GM06990 (cell line): ENCODE measurements around the gene ZFAND3.

Experiments used
- DNase-seq: peaks from one replicate; pipeline ENCODE4 v3.0.0-alpha.2; 2011; ENCODE audit not compliant: insufficient read length; ENCODE audit errors: extremely low read depth
- H3K27me3 ChIP-seq: replicated peaks from 2 replicates; pipeline ENCODE4 v1.6.0; 2011; ENCODE audit warnings: low read length; ENCODE audit not compliant: control insufficient read depth, insufficient read depth
- H3K36me3 ChIP-seq: 2 replicates; pipeline ENCODE4 v1.5.1; 2011; ENCODE audit warnings: low read length; ENCODE audit not compliant: control insufficient read depth, insufficient read depth
- H3K4me3 ChIP-seq: replicated peaks from 2 replicates; pipeline ENCODE4 v1.5.1; 2011; ENCODE audit warnings: low read depth, mild to moderate bottlenecking, control low read depth, low read length
- TF ChIP-seq, protein P1 (sequence below): IDR thresholded peaks from 2 replicates; pipeline ENCODE4 v1.5.1; 2011; ENCODE audit warnings: low read length, control low read depth, mild to moderate bottlenecking, inconsistent platforms; ENCODE audit not compliant: insufficient read depth, poor library complexity, severe bottlenecking

ZFAND3 gene

DNA sequence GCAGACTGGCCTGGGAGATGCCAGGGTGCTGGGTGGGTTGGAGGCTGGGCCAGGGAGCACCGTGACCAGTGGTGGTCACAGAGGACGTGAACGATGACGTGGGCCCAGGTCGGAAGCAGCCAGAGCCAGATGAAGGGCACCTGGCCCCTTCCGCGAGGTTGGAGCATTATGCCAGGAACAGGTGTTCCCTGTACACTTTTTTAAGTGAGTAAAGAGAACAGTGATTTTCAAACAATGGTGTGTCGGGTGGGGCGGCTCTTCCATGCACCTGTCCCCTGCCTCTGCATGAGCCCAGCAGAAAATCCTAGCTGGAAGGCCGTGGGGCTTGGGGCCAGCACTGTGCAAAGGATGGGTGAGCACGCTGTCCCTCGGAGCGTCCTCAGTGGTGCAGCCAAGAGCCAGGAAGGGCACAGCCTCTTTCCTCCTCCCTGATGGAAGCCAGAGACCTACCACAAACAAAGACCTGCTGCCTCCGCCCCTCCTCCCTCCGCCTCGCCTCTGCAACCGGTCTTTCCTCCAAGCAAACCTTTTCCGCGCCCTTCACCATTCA is 350.5 kb downstream of the ZFAND3 start:
- no peaks in the 10 kb centered on the region for H3K27me3 ChIP-seq
- H3K4me3 ChIP-seq: no peak overlapping the region
- H3K36me3 ChIP-seq: no peaks in the 10 kb centered on the region; the same call in none of the 2 replicates
- TF ChIP-seq, protein P1, sequence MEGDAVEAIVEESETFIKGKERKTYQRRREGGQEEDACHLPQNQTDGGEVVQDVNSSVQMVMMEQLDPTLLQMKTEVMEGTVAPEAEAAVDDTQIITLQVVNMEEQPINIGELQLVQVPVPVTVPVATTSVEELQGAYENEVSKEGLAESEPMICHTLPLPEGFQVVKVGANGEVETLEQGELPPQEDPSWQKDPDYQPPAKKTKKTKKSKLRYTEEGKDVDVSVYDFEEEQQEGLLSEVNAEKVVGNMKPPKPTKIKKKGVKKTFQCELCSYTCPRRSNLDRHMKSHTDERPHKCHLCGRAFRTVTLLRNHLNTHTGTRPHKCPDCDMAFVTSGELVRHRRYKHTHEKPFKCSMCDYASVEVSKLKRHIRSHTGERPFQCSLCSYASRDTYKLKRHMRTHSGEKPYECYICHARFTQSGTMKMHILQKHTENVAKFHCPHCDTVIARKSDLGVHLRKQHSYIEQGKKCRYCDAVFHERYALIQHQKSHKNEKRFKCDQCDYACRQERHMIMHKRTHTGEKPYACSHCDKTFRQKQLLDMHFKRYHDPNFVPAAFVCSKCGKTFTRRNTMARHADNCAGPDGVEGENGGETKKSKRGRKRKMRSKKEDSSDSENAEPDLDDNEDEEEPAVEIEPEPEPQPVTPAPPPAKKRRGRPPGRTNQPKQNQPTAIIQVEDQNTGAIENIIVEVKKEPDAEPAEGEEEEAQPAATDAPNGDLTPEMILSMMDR: no peak
- no peak for DNase-seq

DNA sequence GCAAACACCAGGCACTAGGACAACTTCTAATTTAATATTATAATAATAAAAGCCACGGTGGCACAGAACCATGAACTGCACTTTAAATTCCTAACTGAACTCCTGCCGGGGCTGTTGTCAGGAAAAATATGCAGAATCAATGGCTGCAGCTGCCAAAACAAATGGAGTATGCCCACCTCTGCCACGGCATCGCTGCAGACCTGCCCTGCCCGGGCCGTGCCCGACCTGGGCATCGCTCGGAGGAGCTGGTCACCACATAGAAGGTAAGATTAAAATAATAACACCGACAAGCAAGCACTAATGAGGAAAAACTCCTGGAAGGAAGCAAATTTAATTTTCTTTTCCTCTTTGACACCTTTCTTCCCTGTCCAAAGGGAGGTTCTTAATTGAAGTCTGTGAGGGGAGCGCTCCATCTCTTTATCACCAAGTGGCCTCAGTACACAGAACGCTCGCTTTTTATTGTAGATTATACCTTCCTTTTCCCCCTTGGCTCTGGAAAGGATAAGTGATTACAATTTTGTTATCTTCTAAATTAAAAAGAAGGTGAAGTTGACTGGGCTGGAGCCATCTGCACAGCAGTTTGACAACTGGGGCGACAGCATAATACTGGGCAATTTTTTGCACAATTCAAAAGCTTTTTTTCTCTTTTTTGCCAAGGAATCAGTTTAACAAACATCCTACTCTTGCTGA is 351.3 kb downstream of the ZFAND3 start:
- no peak for DNase-seq
- TF ChIP-seq, protein P1: no peak
- no peaks in the 10 kb centered on the region; the same call in none of the 2 replicates for H3K36me3 ChIP-seq
- no peaks in the 10 kb centered on the region for H3K27me3 ChIP-seq
- H3K4me3 ChIP-seq: no peak overlapping the region

DNA sequence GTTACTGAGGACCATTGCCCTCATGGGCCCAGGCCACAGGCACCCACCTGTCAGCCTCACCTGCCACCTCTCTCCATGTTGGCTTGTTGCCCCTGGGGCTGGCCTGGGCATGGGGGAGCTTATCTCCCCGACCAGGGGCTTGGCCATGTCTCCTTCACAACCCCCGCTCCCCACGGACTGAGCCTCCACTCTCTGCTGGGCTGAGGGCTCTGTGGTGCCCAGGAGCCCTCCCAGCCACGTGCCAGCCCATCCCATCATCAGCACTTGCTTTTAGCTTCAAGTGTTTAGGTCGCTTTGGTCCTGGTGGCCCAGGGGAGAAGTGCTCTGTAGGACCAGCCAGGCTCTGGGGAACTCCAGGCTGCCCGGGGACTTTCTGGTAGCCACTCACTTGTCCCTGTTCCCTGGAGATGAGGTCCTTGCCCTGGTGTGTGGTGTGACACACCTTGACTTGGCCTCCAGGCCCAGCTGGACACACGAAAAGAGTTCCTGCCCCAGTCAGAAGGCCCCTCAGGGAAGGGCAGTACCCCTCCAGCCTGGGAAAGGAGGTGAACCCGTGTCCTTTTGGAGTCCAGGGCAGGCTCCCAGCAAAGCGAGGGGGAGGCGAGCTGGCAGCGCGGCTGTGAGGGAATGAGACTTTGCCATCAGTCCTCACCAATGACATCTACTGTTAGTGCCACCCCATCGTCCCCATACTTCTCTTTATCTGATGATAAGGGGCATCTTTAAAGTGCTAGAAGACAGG is 352.6 kb downstream of the ZFAND3 start:
- no peaks in the 10 kb centered on the region for H3K27me3 ChIP-seq
- H3K36me3 ChIP-seq: no peaks in the 10 kb centered on the region; the same call in none of the 2 replicates
- DNase-seq: no peak
- TF ChIP-seq, protein P1: no peak
- H3K4me3 ChIP-seq: no peak overlapping the region

DNA sequence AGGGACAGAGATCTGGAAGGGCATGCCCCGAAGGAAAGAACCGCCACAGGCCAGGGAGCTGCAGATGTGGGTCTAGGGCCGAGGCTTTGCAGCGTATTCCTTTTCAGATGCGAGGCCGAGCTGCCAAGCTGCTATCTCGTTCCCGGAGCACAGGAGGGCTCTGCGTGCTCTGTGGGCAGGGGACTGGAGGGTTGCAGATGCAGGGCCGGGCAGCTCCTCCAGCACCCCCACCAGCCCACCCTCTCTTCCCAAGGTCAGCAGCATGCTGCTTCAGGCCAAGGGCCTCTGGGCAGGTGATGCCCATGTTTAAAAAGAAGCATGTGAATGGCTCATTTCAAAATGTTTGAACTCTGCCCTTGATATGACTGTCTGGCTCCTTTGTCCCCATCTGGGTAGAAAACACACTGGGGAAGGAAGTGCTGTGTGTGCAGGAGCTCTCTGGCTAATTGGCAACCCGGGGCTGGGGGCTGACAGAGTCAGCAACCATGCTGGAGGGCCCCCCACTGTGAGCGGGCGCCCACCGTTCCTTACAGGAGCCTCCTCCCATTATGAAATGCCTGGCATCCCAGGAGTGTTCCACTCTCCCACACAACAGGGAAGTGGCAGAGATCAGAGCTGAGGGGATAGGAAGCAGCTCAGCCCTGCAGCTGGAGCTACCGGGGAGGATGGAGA is 353.3 kb downstream of the ZFAND3 start:
- Histone ChIP-seq H3K4me3 (no peak overlapping the region), H3K36me3 (no peaks in the 10 kb centered on the region; the same call in none of the 2 replicates), H3K27me3 (no peaks in the 10 kb centered on the region)
- DNase-seq: no peak
- TF ChIP-seq, protein P1: no peak

DNA sequence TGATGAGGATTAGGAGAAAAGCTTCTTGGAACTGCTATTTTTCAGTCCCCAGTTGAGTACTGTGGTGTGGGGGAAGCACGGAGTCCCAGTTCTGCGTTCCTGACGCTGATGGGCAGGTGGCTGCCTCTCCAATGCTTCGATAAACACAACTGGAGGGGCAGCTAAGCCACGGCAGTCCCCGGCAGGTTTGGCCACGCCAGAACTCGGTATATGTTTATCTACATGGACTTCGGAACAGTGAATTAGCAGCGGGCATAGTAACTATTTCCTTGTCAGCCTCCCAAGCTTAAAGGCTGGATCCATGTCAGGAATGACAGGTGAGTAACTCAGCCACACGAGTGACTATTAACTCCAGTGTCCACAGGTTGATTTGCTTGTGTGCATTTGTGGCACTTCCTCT is 354.4 kb downstream of the ZFAND3 start:
- no peaks in the 10 kb centered on the region; the same call in none of the 2 replicates for H3K36me3 ChIP-seq
- no peak overlapping the region for H3K4me3 ChIP-seq
- H3K27me3 ChIP-seq: no peaks in the 10 kb centered on the region
- TF ChIP-seq, protein P1: no peak
- DNase-seq: no peak
